ENCODE data around the gene ENTPD2. TPM values are rescaled to one million over a fixed set of nuclear protein-coding genes. Genes with fewer than 3 reads are reported as not detected.

Gene ENTPD2
- total RNA-seq, 1 donor from 2014 or later, result 0.19 TPM

- DNase-seq (ENCODE audit: low spot score, unreplicated experiment), result no peak
- no peak overlapping the region for H3K4me3 Mint-ChIP-seq (ENCODE audit: low read depth)
- H3K27ac Mint-ChIP-seq, result no peak overlapping the region
- no peaks in the 10 kb centered on the region for H3K36me3 Mint-ChIP-seq (ENCODE audit: insufficient read depth)
- H3K9me3 Mint-ChIP-seq (ENCODE audit: low read depth), result no peaks in the 10 kb centered on the region
- no peak for TF ChIP-seq CTCF (IDR thresholded peaks at IDR 0.05; ENCODE audit: unreplicated experiment)
- H3K4me1 Mint-ChIP-seq (ENCODE audit: low read depth), result peaks cover 2% of the 10 kb centered on the region
- H3K27me3 Mint-ChIP-seq, result peaks cover 37% of the 10 kb centered on the region
Measured at GRCh38 chr9:137048655-137049543, 5.0 kb downstream of the ENTPD2 start.

- no peak within 1 kb of the TSS for H3K27ac Mint-ChIP-seq
- H3K27me3 Mint-ChIP-seq, result peaks cover 25% of the 10 kb centered on the region
- no peaks in the 10 kb centered on the region for H3K36me3 Mint-ChIP-seq (ENCODE audit: insufficient read depth)
- DNase-seq (ENCODE audit: low spot score, unreplicated experiment), result peak; percentile 94
- H3K9me3 Mint-ChIP-seq (ENCODE audit: low read depth), result no peaks in the 10 kb centered on the region
- TF ChIP-seq CTCF (IDR thresholded peaks at IDR 0.05; ENCODE audit: unreplicated experiment), result peak; percentile 91
- peaks cover 2% of the 10 kb centered on the region for H3K4me1 Mint-ChIP-seq (ENCODE audit: low read depth)
- H3K4me3 Mint-ChIP-seq (ENCODE audit: low read depth), result peak within 1 kb of the TSS; percentile 73
Measured at GRCh38 chr9:137046088-137046787, 7.6 kb downstream of the ENTPD2 start, which contains the start of gene NPDC1. Gene NPDC1, minus strand, starts transcription at chr9:137046177. Its CDS starts 188 bp downstream, at chr9:137045989.

GRCh38 chr9:137045294-137046087, 8.4 kb downstream of the ENTPD2 start:
- Mint-ChIP-seq H3K4me1 (ENCODE audit: low read depth) (peaks cover 2% of the 10 kb centered on the region), H3K36me3 (ENCODE audit: insufficient read depth) (no peaks in the 10 kb centered on the region), H3K9me3 (ENCODE audit: low read depth) (no peaks in the 10 kb centered on the region), H3K4me3 (ENCODE audit: low read depth) (peak overlapping the region; percentile 73), H3K27me3 (peaks cover 23% of the 10 kb centered on the region), H3K27ac (no peak overlapping the region)
- DNase-seq (ENCODE audit: low spot score, unreplicated experiment), result no peak
- TF ChIP-seq CTCF (IDR thresholded peaks at IDR 0.05; ENCODE audit: unreplicated experiment), result no peak

GRCh38 chr9:137044502-137045177, 9.2 kb downstream of the ENTPD2 start:
- no peak for DNase-seq (ENCODE audit: low spot score, unreplicated experiment)
- Mint-ChIP-seq H3K9me3 (ENCODE audit: low read depth) (no peaks in the 10 kb centered on the region), H3K4me3 (ENCODE audit: low read depth) (peak overlapping the region; percentile 63), H3K4me1 (ENCODE audit: low read depth) (peaks cover 2% of the 10 kb centered on the region), H3K27ac (no peak overlapping the region), H3K27me3 (peaks cover 14% of the 10 kb centered on the region), H3K36me3 (ENCODE audit: insufficient read depth) (no peaks in the 10 kb centered on the region)
- no peak for TF ChIP-seq CTCF (IDR thresholded peaks at IDR 0.05; ENCODE audit: unreplicated experiment)

All from progenitor cell of endocrine pancreas (in vitro differentiated cells).